Activated CD4-positive, alpha-beta T cell treated with anti-CD3 and anti-CD28 coated beads, Interleukin-2, Interleukin-6, amounts not matched to agents 100 ng/mL and 50 ng/mL, durations not matched to agents 16 hours and 8 hours (primary cell): Measurements from ENCODE around the gene WNT9B.
"Not testable (repeated sequence)": the region's sequence is repeated elsewhere in the genome, so short reads cannot be mapped to it uniquely, and the experiment has no call there.

Experiments
- DNase-seq: peaks from one replicate; pipeline ENCODE4 v3.0.0-alpha.2; 2020

Gene WNT9B

DNA sequence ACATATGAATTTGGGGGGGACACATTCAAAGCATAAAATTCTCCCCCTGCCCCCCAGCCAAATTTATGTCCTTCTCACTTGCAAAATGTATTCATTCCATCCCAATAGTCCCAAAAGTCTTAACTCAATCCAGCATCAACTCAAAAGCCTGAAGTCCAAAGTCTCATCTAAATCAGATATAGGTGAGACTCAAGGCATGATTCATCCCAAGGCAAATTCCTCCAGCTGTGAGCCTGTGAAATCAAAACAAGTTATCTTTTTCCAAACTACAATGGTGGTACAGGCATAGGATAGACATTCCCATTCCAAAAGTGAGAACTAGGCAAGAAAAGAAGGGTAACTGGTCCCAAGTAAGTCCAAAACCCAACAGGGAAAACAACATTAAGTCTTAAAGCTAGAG is 65.7 kb downstream of the WNT9B start:
- no peak for DNase-seq

GRCh38 chr17:46917516-46917915 is 66.1 kb downstream of the WNT9B start:
- no peak for DNase-seq

- DNase-seq = not testable (repeated sequence)
Observed at GRCh38 chr17:46921962-46922361, 70.6 kb downstream of the WNT9B start.

DNA sequence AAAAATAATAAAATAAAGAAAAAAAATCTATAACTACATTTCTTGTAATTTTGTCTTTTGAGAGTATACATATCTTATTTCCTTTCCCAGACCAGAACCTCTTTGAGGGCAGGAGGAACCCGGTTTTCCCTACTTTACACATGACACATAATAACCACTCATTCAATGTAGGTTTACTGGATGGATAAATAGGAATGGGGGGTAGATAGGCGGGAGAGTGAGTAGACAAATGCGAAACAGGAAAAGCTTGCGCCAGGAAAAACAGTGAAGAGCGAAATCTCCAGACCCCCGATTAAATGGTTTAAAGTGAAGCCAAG is 71.1 kb downstream of the WNT9B start:
- DNase-seq = no peak

DNA sequence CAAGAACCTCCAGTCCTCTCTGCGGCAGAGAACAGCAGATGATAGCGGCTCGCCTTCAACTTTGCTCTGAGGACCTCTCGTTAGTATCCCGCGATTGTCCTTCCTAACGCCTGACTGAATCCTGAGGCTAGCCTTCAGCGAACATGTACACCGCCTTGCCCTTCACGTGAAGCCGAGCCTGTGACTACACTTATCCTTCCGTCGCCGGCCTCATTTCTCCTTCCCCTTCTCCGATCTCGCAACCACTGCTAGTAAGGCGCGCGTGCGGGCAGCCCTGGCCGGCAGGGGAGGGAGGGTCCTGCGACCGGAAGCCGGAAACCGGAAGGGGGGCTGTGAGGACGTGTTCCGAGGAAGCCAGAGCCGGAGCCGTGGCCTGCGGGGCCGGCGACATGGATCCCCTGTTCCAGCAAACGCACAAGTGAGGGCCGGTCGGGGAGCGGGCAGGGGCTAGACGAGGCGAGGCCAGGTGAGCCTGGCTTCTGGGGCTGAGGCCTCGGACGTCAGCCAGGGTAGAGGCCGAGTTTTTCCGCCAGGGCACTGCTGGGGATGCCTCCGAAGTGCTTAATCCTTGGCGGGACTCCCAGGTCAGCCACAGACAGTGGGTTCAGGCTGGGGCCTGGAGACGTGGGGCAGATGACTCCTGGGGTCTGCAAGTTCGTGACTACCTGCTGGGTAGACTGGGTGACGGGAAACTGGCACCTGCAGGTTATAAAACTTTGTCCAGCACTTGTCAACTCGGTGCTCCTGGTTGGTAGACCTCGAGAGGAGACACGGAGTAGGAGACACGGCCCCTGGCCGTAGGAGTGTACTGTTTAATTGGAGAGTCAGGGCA is 71.6 kb downstream of the WNT9B start, which contains the start of gene GOSR2:
Gene GOSR2 (plus strand): TSS at position 357 of the 832 bp plus-strand sequence. CDS start 33 bp downstream, at position 390.
- peak; percentile 94 for DNase-seq

DNA sequence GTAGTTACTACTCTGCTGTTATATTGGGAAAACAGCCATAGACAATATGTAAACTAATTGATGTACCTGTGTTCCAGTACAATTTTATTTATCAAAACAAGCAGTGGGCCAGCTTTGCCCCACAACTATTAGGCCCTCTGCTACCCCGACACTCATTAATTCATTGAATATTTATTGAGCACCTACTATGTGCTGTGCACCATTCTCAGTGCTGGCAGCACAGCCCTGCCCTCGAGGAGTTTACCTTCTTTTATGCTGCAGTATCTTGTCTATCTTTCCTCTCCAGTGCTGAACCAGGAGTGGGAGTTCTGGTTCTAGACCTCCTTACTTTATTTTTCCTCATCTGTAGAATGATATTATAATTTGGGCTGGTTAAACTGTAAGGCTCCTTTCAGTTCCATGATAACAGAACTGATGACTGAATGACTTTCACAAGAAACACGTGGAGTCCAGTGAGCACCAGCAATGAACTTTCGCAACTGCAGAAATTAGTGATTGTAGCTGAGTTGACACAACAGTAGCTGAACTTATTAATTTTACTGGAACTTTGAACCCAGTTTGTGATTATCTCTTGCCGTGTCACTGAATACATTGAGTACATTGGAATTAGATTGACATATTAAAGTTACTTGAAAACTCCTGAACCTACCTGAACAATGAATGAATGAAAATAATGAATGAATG is 73.9 kb downstream of the WNT9B start:
- DNase-seq = no peak

DNA sequence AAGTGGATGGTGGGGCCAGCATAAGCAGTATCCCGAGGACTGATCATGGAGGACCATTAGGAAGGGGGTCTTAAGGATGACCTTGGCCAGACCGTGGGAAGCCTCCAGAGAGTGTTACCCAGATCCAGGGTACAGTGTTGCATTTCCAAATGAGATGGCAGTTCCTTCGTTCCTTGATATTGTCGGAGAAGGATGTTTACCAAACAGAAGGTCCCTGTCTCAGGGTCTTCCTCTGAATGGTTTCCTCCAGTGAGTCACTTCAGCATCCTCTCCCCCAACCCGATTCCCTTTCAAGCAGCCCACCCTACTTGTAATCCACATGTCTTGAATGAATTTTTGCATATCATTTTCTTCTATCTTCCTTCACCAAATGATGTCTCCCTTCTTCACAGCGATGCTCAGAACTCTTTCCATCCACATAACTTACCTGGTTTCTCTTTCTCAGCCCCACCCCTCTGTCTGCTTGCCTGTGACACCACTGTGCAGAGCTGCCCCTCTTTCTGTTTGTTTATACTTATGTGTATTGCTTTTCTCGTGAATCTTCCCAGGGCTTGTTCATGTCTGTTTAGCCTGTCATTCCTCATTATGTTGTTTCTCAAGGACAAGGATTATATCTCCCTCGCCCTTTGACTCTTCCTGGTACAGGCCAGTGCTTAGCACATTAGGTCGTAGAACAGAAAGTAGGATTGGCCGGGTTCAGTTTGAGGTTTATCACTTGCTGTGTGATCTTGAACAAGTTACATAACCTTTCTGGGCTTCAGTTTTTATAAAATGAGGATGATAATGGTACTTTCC is 77.3 kb downstream of the WNT9B start:
- no peak for DNase-seq

DNA sequence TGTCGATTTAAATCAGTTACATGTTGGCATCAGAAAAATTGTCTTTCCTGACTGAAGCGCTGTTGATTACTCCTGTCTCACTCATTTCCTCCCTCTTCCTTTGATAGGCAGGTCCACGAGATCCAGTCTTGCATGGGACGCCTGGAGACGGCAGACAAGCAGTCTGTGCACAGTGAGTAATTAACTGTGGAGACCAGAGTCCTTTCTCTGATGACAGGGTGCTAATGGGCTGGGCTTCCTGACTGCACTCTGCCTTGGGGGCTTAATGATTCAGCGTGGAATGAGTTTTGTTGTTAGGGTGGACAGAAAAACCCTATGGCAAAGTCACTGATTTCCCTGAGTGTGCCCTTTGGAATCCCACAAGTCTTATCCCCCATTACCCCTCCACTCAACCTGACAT is 78.0 kb downstream of the WNT9B start:
- no peak for DNase-seq

DNA sequence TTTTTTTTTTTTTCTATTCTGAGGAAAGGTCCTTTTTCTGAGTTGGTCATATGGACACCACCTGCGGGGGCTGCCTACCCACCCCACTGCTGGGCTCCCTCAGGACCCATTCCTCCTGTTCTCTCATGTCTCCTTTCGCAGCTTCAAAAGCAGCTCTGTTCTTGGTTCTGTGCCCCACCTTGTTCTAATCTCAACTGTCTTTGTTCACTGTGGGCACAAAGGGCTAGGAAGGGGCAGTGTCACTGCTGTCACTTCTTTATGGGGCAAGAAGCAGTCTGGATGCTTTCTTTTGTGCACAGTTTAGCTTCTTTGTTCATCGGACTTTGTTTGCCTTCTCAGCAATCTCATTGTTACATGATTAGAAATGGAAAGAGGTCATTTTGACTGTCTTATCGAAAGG is 78.7 kb downstream of the WNT9B start:
- no peak for DNase-seq

- DNase-seq = no peak
Observed at GRCh38 chr17:46931596-46931995, 80.2 kb downstream of the WNT9B start.

- DNase-seq = no peak
Observed at GRCh38 chr17:46935658-46936266, 84.4 kb downstream of the WNT9B start.
